HG03565 (cell line): ENCODE data around the gene BAHCC1.

Experiments
- ATAC-seq: cut with Tn5 transposase; IDR thresholded peaks from one replicate; pipeline ENCODE4 v1.9.1; 2021; ENCODE audit warnings: mild to moderate bottlenecking, moderate library complexity; ENCODE audit not compliant: unreplicated experiment

The BAHCC1 gene

DNA sequence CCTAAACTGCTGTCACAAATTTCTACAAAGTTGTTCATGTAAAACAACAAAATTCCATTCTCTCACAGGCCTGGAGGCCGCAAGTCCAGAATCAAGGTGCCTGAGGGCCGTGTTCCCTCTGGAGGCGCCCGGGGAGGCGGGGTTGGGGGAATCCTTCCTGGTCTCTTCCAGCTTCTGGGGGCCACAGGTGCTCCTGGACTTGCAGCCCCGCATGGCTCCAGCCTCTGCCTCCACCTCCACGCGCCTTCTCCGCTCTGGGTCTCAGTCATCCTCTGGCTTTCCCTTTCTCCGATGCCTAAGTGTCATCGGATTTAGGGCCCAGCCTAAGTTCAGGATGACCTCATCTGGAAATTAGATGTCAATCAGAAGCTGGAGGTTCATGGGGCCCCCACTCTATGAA lies 28.6 kb upstream of the BAHCC1 start:
- no peak for ATAC-seq

DNA sequence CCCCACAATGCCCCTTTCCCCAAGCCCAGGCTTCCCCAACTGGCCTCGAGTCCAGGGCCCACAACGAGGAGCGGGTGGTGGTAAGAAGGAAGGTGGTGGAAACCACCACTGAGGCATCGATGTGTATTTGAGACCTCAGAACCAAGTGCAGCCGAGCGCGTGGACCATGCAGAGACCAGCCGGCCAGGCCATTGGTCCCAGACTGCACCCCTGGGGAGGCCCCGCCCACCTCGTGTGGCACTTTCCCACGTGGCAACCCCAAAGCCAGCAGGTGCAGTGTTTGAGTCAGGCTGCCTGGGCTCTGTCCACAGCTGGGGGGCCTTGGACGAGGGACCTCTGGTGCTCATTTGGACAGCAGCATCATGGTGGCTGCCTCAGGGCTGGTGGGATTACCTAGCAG lies 28.1 kb upstream of the BAHCC1 start:
- no peak for ATAC-seq

DNA sequence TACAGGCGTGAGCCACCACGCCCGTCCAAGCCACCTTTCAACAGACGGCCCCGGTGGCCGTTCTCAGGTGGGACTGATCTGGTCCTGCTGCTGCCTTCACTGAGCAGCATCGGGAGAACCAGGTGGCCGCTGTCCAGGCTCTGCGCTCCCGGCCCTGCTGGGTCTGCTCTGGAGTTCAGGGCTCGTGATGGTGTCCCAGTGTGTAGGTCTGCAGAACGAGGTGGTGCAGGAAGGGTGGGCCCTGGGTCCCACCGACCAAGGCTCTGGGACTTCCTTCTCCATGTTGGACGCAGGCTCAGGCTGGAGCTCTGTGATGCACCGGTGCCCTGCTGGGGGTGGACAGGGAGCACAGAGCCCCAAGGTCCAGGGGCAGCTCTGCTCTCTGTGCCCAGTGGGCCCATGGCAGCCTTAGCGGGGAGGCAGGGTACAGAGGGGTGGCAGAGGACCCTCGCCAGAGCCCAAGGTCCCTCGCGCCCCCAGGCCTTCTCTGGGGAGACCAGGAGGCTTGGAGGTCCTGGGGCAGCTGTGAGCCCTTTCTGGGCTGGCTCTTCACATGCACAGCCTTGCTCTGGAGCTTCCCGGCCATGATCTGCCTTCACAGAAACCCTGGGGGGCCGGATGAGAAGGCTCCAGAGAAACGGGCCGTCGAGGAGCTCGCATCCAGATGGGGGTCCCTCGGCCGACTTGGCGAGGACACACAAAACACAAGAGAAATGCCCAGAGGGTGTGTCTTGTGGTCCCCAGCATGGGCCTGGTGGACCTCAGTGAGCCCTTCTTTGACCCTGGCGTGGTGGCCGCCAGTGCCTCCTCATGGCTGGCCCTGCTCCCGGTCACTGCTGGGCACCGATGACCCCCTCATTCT lies 26.9 kb upstream of the BAHCC1 start:
- no peak for ATAC-seq

DNA sequence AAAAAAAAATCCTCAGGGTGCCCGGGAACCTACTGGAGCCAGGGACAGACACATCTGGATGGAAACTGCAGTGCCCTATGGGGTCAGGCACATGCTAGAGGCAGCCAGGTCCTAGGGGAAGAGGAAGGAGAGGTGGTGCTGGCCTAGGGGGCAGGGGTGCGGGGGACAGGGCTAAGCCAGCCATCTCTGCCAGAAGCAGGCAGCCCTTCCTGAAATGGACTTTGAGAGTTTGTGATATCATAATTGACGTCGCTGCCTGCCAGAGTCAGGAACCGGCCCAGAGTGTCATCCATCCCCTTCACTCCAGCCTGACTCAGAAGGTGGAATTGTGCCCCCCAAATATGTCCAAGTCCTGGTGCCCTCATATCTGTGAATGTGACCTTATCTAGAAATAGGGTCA lies 25.0 kb upstream of the BAHCC1 start:
- ATAC-seq, result no peak

DNA sequence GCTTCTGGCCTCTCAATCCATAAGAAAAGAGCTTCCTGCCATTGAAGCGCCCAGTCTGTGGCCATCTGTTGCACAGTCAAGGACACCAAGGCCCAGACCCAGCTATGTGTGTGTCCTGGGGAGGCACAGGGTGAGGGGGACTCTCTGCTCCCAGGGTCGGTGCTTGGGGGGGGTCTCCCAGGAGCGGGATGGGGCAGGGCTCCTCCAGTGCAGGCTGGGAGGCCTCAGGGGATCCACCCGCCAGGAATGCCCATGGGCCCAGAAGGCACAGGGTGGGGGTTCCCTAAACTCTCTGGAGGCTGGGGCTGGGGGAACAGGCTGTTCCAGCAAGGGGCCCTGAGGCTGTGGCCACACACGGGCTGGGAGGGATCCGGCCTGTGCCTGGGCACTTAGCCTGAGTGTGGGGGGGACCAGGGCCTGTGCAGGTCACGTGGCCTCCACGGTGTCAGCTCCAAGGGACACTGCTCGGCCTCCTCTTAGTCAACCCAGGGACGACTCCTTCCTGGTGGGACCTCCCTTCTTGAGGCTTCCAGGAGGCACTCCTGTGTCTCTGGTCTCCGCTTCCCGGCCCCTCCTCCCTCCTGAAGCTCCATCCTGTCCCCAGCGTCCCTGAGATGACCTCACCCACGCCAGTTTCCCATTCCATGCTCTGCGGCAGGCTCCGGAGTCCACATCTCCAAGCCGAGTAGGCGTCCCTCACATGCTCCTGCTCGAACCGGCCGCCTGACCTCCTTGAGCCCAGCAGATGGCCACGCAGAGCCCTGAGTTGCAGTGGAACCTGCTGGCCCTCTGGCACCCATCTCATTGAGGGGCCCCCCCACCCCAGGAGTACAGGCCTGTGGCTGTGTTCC lies 23.1 kb upstream of the BAHCC1 start:
- no peak for ATAC-seq

DNA sequence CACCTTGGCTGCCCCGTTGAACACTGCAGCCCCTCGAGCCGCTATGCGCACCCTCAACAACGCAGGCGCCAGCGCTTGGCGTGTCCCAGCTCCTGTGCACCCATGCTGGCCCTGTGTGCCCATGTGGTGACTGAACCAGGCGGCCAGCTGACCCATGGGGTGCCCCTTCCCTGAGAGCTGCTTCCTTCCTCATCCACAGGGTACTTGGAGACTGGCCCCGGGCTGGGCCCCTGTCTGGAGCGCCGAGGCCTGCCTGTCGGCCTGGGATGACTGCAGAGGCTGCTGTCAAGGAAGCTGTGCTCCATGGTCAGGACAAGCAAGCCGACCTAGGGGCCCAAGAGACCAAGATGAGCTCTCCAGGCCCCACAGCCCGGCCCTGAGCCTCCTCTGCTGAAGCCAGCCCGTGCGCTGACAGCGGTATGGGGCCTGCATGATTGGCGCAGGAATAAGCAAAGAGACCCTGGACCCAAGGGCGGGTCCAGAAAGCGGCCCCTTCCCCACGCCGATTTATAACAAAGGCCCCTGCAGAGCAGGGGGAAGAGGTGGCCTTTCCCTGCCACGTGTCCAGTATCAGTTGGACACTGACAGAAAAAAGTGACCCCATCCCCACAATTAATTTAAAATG lies 21.6 kb upstream of the BAHCC1 start:
- no peak for ATAC-seq

DNA sequence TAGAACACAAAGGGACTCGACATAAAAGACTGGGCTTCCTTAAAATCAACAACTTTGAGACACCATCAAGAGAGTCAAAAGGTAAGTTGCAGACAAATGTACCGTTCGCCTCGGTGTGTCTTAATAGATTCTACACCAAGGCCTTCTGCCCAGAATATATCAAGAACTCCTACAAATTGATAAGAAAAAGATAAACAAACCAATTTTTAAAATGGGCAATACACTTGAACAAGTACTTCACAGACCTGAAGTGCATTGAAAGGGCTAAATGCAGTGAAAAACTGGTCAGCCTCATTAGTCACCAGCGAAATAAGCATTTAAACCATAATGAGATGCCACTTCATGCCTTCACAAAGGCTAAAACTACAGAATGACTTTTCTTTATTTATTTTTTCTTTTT lies 20.4 kb upstream of the BAHCC1 start:
- ATAC-seq, result no peak

DNA sequence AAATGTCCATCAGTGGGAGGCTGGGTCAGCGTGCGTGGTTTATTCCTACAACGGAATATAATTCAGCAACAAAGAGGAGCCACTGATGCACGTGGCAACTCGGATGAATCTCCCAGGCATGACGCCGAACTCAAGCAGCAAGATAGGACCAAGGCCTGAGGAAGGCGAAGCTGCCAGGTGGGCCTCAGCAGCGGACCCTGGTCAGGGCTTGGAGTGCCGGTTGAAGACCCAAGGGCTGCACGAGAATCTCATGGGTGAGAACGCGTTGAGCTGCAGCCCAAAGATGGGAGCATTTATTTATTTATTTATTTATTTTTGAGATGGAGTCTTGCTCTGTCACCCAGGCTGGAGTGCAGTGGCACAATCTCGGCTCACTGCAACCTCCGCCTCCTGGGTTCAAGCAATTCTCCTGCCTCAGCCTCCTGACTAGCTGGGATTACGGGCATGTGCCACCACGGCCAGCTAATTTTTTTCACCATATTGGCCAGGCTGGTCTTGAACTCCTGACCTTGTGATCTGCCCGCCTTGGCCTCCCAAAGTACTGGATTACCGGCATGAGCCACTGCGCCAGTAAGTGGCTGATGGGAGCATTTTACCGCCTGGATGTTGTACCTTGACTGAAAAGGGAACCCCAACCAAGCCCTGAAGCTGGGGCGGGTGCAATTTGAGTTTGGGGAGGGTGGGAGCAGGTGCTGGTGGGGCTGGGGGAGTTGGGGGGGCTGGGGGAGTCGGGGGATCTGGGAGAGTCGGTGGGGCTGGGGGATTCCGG lies 18.1 kb upstream of the BAHCC1 start:
- no peak for ATAC-seq

DNA sequence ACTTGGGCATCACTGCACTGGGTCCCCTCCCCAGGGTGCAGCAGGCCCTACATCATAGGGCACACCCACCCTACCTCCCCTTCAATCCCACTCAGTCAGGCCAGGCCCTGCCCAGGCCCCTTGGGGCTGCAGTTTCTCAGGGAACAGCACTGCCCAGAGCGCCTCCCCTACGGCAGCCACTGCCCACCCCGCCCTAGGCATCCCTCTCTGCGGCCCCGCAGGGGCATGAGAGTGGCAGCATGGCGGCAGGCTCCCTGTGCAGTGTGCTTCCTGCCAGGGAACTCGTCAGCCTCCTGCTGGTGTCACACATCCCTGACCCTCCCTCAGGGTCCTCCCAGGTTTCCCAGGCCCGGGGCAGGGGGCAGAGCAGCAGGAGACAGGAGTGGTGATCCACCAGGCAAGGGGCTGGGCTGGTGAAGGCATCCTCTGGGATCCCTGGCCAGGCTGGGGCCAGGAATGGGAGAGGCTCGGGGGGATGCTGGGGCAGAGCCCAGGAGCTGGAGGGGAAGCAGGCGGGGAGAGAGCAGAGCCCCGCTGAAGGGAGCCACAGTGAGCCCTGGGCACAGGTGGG lies 16.2 kb upstream of the BAHCC1 start:
- ATAC-seq, result no peak

DNA sequence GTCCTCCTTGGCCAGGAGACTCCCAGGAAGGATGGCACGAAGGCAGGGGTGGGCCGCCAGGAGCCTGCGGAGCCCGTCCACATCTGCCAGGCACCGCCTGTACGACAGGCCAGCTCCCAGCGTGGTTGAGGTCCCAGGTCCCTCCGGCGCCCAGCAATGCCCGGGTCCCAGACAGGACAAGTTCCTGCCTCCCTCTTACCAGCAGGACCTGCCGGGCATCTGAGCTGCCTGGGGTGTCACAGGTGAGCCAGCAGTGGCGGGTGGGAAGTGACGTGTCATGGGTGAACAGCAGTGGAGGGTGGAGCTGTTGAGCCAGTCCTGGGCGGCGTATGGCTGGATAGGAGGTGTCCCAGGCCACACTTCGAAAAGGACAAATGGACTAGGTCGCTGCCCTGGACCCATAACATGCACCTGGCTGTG lies 15.7 kb upstream of the BAHCC1 start:
- no peak for ATAC-seq

DNA sequence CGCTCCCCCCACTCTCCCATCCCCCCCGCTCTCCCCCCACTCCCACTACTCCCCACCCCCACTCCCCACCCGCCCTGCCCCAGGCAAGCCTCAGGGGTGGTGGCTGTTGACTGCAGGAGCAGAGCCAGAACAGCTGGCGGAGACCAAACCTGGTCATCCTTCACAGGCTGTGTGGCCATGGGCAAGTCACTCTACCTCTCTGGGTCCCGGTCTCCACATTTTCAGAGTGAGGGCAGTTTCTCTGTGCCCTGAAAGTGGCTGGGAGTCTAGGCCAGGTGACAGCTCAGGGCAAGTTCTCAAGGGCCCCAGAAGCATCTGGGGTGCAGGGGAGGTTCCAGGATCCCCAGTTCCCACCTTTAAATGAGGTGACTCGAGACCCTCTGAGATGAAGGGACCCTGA lies 15.1 kb upstream of the BAHCC1 start:
- ATAC-seq, result no peak

DNA sequence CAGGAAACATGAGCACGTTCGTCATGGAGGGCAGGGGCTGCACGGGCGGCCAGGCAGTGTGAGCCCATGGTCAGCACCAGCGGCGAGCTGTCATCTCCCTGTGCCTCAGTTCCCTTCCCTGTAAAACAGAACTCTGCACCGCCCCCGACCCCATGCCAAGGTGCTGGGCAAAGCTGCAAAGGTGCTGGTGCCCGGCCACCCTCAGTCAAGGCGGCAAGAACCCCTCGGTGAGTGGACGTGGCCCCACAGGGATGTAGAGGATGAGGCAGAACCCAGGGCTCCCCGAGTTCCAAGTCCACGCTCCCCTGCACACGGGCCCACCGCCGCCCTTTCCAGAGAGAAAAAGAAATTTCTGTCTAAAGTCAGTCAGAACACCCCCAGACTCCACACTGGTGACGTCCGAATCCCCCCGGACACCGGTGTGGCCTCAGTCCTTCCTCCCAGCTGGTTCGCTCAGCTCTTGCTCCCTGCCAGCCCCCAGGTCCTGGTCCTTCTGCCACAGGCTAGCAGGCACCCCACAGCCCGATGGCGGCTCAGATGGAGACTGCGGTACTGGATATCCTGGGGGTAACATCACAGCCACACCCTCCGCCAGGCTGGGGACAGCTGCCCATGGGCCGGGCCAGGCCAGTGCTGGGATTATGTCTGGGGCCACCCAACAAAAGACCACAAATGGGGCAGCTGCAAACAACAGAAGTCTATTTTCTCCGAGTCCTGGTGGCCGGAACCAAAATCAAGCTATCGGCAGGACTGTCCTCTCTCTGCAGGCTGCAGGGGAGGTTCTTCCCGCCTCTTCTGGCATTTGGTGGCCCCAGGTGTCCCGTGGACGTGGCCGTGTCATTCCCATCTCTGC lies 14.4 kb upstream of the BAHCC1 start:
- no peak for ATAC-seq

DNA sequence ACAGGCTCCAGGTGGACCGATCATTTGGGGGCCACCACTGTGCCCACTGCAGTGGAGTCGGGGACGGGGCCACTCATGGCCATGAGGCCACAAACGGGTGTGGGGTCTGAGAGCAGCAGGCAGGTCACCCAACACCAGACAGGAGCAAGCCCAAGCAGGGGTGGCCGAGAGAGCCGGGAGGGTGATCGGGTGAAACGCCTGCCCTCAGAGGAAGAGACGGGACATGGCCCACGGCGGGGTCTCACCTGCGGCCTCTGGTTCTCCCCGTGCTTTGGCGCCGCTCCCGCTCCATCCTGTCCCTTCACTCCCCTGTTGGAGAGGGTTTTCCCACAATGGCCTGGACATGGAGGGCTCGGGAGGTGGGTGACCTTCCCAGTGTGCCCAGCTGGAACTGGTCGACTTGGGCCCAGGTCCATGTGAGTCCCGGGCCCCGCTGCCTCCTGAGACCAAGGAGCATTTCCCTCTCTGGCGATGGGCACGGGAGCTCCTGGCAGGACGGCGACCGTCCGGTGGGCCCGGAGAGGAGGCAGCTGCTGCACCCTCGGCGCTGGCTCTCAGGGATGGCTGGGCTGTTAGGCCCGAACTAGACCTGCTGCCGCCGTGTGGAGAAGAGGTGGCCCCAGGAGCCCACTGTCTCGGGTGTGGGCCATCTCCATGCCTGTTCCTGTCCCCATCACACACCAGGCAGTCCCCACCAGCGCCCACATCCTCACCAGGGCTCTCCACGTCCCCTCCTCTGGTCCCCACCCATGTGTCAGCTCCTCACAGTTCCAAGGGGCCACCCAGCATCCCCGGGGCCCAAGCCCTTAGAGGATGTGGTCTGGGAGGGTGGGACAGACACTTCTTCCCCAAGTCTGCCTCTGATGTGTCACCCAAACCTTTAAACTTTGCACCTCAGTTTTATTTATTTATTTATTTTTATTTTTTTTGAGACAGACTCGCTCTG lies 13.4 kb upstream of the BAHCC1 start:
- ATAC-seq, result no peak

DNA sequence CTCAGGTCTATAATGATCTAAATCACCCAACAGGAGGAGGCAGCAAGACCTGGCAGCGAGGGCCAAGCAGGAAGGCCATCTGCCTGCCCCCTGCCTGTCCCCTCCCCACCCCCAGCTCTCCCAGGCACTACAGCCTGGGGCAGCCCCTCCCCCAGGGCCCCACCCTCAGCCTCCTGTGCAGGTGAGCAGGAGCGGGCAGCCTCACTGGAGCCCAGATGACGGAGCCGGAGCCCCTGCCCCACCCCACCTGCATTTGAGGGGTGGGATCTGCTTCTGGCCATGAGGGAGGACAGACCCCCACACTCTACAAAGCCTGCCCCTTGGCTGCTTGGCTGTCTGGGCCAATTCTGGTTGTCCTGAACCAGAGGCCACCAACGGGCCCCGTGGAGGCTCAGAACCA lies 12.4 kb upstream of the BAHCC1 start:
- no peak for ATAC-seq

DNA sequence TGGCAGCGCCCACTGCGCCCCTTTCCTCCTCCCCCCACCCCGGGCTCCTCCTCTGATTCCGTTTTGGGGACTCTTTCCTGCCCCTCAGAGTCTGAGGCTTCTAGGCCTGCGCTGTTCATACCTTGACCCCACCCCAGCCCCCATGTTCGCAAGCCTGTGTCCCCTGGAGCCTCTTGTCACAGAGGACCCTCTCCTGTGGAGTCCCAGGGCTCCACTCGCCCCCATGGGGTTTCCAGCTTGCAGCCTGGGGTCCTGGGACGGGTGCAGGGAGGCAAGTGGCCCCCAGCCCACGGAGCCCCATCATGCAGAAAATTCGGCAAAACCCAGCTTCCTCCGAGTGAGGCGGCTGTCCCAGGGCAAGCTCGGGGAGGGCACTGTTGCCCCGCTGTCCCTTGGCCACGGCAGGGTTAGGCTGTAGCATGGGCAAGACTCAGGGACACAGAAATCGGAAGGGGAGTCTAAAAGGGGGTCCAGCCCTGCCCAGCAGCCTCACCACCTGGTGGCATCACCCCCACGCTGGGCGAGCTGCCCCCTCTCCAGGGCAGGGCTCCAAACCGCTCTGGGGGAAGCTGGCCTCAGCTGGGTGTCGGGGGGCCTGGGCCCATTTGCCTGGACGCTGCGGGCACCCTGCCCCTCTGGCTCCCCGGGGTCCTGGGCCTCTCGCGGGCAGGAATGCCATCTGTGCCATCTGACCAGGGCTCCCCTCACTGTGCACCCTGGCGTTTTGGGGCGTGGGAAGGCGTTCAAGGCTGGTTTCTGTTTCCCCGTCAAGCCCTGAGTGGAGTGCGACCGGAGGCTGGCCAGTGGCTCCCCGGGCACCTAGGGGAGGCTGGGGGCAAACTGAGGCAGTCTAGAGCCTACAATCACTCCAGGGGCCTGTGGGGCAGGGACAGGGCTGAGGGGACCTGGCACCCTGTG lies 11.5 kb upstream of the BAHCC1 start:
- no peak for ATAC-seq

DNA sequence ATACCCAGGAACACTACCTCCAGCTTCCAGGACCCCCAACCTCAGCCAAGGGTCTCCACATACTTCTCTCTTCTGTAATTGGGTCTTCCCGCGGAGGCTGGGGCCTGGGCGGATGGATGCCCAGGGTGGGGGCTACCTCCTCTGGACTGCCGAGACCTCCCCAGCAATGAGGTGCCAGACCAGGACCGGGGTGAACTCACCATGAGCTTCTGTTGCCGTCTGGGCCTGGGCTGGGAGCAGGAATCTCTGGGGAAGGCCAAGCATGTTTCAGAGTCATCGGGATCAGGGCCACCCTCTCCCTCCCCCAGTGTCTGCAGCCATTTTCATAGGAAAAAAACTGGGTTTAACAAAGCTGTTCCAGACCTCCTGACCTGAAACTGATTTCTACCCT lies 10.3 kb upstream of the BAHCC1 start:
- ATAC-seq, result no peak

DNA sequence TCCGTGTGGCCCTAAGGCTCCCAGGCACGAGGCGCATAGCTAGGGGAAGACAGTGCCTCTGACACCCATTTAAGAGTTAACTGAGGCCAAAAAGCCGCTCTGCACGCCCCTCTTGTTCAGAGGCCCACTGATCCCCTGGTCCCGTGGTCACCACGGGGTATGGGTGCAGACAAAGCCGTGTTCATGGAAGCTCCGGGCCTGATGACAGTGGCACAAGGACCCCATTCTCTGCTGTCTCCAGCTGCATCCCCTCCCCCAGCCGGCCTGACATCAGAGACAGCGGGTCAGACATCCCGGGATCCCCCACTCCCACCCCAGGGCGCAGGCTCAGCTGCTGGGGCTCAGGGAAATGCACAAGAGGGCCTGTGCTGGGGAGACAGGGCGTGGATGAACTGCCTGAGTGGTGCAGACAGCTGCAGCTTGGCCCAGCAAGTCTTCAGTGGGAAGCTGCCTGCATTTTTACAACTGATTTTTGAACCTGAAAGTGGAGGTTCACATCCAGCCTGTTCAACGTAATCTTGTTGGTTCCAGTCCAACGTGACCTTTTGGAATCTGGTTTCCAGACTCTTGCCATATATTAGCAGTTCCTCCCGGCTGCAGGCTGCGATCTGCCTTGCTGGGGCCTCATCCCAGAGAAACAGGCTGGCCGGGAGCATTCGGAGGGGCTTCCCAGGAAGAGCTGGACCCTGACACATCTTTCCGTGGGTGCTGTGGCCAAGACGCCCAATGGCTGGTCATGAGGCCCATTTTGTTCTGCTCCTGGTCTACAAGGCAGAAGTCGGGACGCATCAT lies 9.7 kb upstream of the BAHCC1 start:
- ATAC-seq, result no peak
